SK-N-SH treated with all-trans-retinoic acid at 6 μM for 48 hours (cell line): ENCODE measurements around the gene GPNMB.
"Not testable (repeated sequence)": the region's sequence is repeated elsewhere in the genome, so short reads cannot be mapped to it uniquely, and the experiment has no call there.

Experiments used
- ARNTL ChIP-seq: fragments of 450-650 bp; formaldehyde crosslinking; IDR thresholded peaks from 2 replicates; pipeline ENCODE4 v1.5.0; 2020; ENCODE audit warnings: low read depth, mild to moderate bottlenecking, moderate library complexity, borderline replicate concordance
- ZFP30 ChIP-seq: fragments of 450-650 bp; formaldehyde crosslinking; IDR thresholded peaks from 2 replicates; pipeline ENCODE4 v1.5.0; 2022; ENCODE audit warnings: mild to moderate bottlenecking, moderate library complexity
- TF ChIP-seq, protein P1 (sequence below): fragments of 250-450 bp; sonication (Bioruptor Pico); IDR thresholded peaks from 2 replicates; pipeline ENCODE4 v1.5.1; 2021; ENCODE audit warnings: mild to moderate bottlenecking, moderate library complexity
- TF ChIP-seq, protein P2 (sequence below): fragments of 250-450 bp; sonication (Bioruptor Pico); IDR thresholded peaks from 2 replicates; pipeline ENCODE4 v1.5.0; 2020; ENCODE audit warnings: mild to moderate bottlenecking, moderate library complexity
- TF ChIP-seq, protein P3 (sequence below): fragments of 250-450 bp; sonication (Bioruptor Pico); IDR thresholded peaks from 2 replicates; pipeline ENCODE4 v1.8.0; 2020; ENCODE audit warnings: mild to moderate bottlenecking, moderate library complexity, borderline replicate concordance

DNA sequence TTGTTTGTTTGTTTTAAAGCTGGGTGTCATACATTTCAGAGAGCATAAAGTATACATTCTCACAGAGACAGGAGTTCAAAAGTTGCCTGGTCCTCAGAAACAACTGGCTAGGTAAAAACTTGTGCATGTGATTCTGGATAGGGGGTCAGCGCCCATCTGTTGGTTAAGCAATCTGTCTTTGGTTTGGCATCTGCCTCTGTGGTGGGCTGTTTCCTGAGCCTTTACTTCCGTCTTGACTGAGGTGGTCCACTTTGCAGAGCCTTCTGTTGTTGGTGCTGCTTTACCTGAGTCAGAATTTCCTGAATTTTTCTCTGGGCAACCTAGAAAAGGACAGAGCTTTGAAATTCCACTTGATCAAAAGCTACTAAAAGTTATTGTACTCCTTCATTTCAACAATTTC lies 65.6 kb downstream of the GPNMB start:
- TF ChIP-seq ZFP30, ARNTL: not testable (repeated sequence)
- TF ChIP-seq, protein P1, sequence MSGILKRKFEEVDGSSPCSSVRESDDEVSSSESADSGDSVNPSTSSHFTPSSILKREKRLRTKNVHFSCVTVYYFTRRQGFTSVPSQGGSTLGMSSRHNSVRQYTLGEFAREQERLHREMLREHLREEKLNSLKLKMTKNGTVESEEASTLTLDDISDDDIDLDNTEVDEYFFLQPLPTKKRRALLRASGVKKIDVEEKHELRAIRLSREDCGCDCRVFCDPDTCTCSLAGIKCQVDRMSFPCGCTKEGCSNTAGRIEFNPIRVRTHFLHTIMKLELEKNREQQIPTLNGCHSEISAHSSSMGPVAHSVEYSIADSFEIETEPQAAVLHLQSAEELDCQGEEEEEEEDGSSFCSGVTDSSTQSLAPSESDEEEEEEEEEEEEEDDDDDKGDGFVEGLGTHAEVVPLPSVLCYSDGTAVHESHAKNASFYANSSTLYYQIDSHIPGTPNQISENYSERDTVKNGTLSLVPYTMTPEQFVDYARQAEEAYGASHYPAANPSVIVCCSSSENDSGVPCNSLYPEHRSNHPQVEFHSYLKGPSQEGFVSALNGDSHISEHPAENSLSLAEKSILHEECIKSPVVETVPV (CRISPR knock-in tag): not testable (repeated sequence)
- TF ChIP-seq, protein P2, sequence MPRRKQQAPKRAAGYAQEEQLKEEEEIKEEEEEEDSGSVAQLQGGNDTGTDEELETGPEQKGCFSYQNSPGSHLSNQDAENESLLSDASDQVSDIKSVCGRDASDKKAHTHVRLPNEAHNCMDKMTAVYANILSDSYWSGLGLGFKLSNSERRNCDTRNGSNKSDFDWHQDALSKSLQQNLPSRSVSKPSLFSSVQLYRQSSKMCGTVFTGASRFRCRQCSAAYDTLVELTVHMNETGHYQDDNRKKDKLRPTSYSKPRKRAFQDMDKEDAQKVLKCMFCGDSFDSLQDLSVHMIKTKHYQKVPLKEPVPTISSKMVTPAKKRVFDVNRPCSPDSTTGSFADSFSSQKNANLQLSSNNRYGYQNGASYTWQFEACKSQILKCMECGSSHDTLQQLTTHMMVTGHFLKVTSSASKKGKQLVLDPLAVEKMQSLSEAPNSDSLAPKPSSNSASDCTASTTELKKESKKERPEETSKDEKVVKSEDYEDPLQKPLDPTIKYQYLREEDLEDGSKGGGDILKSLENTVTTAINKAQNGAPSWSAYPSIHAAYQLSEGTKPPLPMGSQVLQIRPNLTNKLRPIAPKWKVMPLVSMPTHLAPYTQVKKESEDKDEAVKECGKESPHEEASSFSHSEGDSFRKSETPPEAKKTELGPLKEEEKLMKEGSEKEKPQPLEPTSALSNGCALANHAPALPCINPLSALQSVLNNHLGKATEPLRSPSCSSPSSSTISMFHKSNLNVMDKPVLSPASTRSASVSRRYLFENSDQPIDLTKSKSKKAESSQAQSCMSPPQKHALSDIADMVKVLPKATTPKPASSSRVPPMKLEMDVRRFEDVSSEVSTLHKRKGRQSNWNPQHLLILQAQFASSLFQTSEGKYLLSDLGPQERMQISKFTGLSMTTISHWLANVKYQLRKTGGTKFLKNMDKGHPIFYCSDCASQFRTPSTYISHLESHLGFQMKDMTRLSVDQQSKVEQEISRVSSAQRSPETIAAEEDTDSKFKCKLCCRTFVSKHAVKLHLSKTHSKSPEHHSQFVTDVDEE (CRISPR knock-in tag): not testable (repeated sequence)
- TF ChIP-seq, protein P3, sequence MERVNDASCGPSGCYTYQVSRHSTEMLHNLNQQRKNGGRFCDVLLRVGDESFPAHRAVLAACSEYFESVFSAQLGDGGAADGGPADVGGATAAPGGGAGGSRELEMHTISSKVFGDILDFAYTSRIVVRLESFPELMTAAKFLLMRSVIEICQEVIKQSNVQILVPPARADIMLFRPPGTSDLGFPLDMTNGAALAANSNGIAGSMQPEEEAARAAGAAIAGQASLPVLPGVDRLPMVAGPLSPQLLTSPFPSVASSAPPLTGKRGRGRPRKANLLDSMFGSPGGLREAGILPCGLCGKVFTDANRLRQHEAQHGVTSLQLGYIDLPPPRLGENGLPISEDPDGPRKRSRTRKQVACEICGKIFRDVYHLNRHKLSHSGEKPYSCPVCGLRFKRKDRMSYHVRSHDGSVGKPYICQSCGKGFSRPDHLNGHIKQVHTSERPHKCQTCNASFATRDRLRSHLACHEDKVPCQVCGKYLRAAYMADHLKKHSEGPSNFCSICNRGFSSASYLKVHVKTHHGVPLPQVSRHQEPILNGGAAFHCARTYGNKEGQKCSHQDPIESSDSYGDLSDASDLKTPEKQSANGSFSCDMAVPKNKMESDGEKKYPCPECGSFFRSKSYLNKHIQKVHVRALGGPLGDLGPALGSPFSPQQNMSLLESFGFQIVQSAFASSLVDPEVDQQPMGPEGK (CRISPR knock-in tag): not testable (repeated sequence)
